AG04450 (cell line): ENCODE results near the gene RPL35A. TPM values are rescaled to one million over a fixed set of nuclear protein-coding genes. Genes with fewer than 3 reads are reported as not detected.
"Not testable (repeated sequence)": the region's sequence is repeated elsewhere in the genome, so short reads cannot be mapped to it uniquely, and the experiment has no call there.

Experiments used
- CTCF ChIA-PET: fragments of 300-600, 350-600 bp; formaldehyde crosslinking; extraction: SDS; loops from one replicate; lab custom pipeline; 2022; ENCODE audit warnings: antibody characterized with exemption, inconsistent platforms; lab: Charles Lee
- POLR2A ChIA-PET: fragments of 350-600 bp; formaldehyde crosslinking; extraction: SDS; loops from one replicate; lab custom pipeline; 2021; ENCODE audit warnings: antibody characterized with exemption, inconsistent platforms; lab: Yijun Ruan, JAX
- DNase-seq: peaks from one replicate; pipeline ENCODE4 v3.0.0-alpha.2; 2011; ENCODE audit warnings: low read depth, low spot score
- H3K27ac ChIP-seq: one replicate; pipeline ENCODE4 v1.5.1; 2012; ENCODE audit warnings: low read depth, low read length, control low read depth
- H3K27me3 ChIP-seq: one replicate; pipeline ENCODE4 v1.6.0; 2012; ENCODE audit warnings: low read length; ENCODE audit not compliant: control insufficient read depth, insufficient read depth
- H3K4me3 ChIP-seq: 2 replicates; pipeline ENCODE4 v1.5.1; 2011; ENCODE audit warnings: mild to moderate bottlenecking, low read depth, low read length, control low read depth
- H3K9me3 ChIP-seq: 2 replicates; pipeline ENCODE4 v1.5.1; 2012; ENCODE audit warnings: low read length; ENCODE audit not compliant: control insufficient read depth, insufficient read depth
- polyA plus RNA-seq: library from polyadenylated mRNA; depleted of rRNA; stranded (reverse); fragments of >200 nt; gene quantifications from 2 replicates; pipeline ENCODE4 v1.2.3, GENCODE V29; 2011
- TF ChIP-seq, protein P1 (sequence below): IDR thresholded peaks from 2 replicates; pipeline ENCODE4 v1.5.1; 2011; ENCODE audit warnings: low read depth, low read length, control low read depth, inconsistent platforms

RPL35A gene
- polyA plus RNA-seq, 1 experiment, result 1,562 TPM

DNA sequence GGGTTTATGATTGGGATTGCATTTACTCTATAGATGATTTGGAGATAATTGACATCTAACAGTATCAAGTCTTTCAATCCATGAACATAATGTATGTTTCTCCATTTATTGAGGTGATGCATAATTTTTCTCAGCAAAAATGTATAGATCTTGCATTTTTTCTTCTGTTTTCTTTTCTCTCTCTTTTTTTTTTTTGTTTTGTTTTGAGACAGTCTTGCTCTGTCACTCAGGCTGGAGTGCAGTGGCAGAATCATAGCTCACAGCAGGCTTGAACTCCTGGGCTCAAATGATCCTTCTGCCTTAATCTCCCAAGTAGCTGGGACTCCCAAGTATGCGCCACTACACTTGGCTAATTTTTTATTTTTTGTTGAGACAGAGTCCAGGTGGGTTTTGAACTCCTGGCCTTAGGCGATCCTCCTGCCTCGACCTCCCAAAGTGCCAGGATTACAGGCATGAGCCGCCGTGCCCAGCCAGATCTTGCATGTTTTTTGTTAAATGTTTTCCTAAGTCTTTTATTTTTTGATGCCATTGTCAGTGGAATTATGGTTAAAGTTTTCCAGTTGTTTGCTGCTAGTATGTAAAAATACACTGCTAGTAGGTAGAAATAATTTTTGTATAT is 13.1 kb downstream of the RPL35A start:
- Histone ChIP-seq H3K9me3 (peaks cover 5% of the 10 kb centered on the region; the same call in 1 of the 2 replicates), H3K4me3 (no peak overlapping the region), H3K27me3 (no peaks in the 10 kb centered on the region), H3K27ac (no peak overlapping the region)
- POLR2A ChIA-PET, result no interaction called here
- TF ChIP-seq, protein P1, sequence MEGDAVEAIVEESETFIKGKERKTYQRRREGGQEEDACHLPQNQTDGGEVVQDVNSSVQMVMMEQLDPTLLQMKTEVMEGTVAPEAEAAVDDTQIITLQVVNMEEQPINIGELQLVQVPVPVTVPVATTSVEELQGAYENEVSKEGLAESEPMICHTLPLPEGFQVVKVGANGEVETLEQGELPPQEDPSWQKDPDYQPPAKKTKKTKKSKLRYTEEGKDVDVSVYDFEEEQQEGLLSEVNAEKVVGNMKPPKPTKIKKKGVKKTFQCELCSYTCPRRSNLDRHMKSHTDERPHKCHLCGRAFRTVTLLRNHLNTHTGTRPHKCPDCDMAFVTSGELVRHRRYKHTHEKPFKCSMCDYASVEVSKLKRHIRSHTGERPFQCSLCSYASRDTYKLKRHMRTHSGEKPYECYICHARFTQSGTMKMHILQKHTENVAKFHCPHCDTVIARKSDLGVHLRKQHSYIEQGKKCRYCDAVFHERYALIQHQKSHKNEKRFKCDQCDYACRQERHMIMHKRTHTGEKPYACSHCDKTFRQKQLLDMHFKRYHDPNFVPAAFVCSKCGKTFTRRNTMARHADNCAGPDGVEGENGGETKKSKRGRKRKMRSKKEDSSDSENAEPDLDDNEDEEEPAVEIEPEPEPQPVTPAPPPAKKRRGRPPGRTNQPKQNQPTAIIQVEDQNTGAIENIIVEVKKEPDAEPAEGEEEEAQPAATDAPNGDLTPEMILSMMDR, result no peak
- DNase-seq, result no peak
- CTCF ChIA-PET, result interaction anchor here (0.6 to 1.2 kb wide), 2 partner anchors 12 to 20 kb away, joined by 3 to 4 read pairs; no protein-coding TSS in a partner anchor

DNA sequence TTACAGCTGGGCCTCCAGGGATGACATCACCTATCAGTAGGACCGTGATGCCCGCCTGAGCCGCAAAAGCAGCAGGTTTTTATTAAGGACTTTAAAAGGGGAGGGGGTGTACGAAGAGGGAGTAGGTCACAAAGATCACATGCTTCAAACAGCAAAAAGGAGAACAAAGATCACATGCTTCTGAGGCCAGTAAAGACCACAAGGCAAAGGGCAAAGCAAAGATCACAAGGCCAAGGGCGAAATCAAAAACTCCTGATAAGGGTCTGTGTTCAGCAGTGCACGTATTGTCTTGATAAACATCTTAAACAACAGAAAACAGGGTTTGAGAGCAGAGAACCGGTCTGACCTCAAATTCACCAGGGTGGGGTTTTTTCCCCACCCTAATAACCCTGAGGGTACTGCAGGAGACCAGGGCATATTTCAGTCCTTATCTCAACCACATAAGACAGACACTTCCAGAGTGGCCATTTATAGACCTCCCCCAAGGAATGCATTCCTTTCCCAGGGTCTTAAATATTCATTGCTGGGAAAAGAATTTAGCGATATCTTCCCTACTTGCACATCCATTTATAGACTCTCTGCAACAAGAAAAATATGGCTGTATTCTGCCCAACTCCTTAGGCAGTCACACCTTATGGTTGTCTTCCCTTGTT is 17.5 kb downstream of the RPL35A start:
- POLR2A ChIA-PET, H3K9me3 ChIP-seq, H3K27me3 ChIP-seq, H3K27ac ChIP-seq, DNase-seq, H3K4me3 ChIP-seq, CTCF ChIA-PET: not testable (repeated sequence)

DNA sequence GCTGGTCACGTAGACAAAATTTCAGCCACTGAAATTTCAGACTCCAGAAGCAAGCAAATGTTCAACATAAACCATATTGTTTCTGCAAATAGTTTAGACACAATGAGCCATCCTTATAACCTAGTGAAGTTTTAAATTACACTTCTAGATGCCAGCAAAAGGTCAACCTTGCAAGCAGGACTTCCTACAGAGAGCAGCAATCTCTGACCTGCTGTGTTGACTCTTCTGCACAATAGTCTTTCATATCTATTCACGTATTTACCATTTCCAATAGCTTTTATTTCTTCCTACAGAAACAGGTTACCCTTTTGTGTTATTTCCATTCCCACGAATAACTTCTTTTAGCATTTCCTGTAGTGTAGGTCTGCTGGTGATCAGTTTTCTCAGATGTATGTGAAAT is 20.6 kb downstream of the RPL35A start:
- Histone ChIP-seq H3K4me3 (no peak overlapping the region), H3K27me3 (no peaks in the 10 kb centered on the region), H3K9me3 (peaks cover 5% of the 10 kb centered on the region; the same call in 1 of the 2 replicates), H3K27ac (no peak overlapping the region)
- ChIA-PET POLR2A (no interaction called here), CTCF (no interaction called here)
- no peak for DNase-seq
- TF ChIP-seq, protein P1, result no peak

DNA sequence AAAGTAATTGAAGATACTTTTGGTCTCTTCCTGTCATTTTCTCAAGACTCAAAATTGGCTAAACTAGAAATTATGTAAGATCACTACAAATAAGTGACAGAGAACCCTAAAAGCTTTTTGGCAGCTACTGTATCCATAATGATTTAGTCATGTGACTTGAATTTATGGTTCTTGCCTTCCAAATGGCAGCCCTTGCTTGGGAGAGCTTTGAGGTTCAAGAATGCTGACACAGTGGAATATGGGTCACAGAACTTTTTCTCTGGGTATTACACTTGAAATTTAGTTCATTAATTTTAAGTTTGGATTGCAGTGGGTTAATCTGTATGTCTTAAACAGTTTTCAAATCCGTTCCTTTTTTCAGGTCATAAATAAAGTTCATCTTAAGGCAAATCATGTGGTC is 24.0 kb downstream of the RPL35A start:
- no peaks in the 10 kb centered on the region for H3K9me3 ChIP-seq
- ChIA-PET CTCF (interaction anchor here (0.6 kb wide), 1 partner anchor 69 kb away, joined by 4 read pairs; no protein-coding TSS in a partner anchor), POLR2A (no interaction called here)
- TF ChIP-seq, protein P1, result no peak
- no peak overlapping the region for H3K27ac ChIP-seq
- H3K4me3 ChIP-seq, result no peak overlapping the region
- no peaks in the 10 kb centered on the region for H3K27me3 ChIP-seq
- DNase-seq, result no peak

DNA sequence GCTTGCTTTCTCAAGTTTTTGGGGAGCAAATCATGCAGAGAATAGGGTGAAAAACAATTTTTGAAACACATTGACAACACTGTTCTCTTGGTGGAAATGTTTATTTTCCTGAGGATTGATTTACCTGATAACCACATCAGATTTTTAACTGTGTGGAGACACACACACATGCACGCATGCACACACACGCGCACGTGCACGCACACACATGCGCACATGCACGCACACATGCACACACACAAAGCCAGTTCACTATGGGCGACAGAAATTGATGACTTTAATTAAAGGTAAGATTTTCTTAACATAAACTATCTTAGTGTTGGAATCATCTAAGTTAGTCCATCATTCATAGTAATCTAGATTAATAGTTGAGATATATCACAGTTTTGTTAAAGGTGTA is 25.3 kb downstream of the RPL35A start:
- Histone ChIP-seq H3K27me3 (no peaks in the 10 kb centered on the region), H3K27ac (no peak overlapping the region), H3K4me3 (no peak overlapping the region), H3K9me3 (no peaks in the 10 kb centered on the region)
- POLR2A ChIA-PET, result no interaction called here
- CTCF ChIA-PET, result no interaction called here
- DNase-seq, result no peak
- TF ChIP-seq, protein P1, result no peak
